Measurements from ENCODE around the gene IL27RA. TPM values are rescaled to one million over a fixed set of nuclear protein-coding genes. Genes with fewer than 3 reads are reported as not detected.
A peak's percentile ranks its signal among the peaks of the same experiment; 100 is the strongest.

Gene IL27RA
- total RNA-seq, 2 donors from 2014 or later = 3.5 to 3.7 TPM

GRCh38 chr19:14061751-14062557 is 30.4 kb downstream of the IL27RA start, which contains the start of gene PALM3:
PALM3 (minus strand) TSS chr19:14062076; CDS start chr19:14061980, 96 bp downstream.
- H3K4me1 ChIP-seq = peaks cover 0 to 14% of the 10 kb centered on the region in 2 donors
- H3K27me3 ChIP-seq = no peaks in the 10 kb centered on the region
- no peaks in the 10 kb centered on the region for H3K36me3 ChIP-seq
- H3K9me3 ChIP-seq = no peaks in the 10 kb centered on the region
- no peak for DNase-seq (ENCODE audit: low spot score)
- TF ChIP-seq, protein P1, sequence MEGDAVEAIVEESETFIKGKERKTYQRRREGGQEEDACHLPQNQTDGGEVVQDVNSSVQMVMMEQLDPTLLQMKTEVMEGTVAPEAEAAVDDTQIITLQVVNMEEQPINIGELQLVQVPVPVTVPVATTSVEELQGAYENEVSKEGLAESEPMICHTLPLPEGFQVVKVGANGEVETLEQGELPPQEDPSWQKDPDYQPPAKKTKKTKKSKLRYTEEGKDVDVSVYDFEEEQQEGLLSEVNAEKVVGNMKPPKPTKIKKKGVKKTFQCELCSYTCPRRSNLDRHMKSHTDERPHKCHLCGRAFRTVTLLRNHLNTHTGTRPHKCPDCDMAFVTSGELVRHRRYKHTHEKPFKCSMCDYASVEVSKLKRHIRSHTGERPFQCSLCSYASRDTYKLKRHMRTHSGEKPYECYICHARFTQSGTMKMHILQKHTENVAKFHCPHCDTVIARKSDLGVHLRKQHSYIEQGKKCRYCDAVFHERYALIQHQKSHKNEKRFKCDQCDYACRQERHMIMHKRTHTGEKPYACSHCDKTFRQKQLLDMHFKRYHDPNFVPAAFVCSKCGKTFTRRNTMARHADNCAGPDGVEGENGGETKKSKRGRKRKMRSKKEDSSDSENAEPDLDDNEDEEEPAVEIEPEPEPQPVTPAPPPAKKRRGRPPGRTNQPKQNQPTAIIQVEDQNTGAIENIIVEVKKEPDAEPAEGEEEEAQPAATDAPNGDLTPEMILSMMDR (IDR thresholded peaks at IDR 0.05) = no peak
- H3K4me3 ChIP-seq = no peak within 1 kb of the TSS
- no peak within 1 kb of the TSS for H3K27ac ChIP-seq

GRCh38 chr19:14062558-14062855 is 30.9 kb downstream of the IL27RA start:
- Histone ChIP-seq H3K27ac (no peak overlapping the region), H3K27me3 (no peaks in the 10 kb centered on the region), H3K9me3 (no peaks in the 10 kb centered on the region), H3K4me3 (no peak overlapping the region), H3K4me1 (peaks cover 0 to 10% of the 10 kb centered on the region in 2 donors), H3K36me3 (no peaks in the 10 kb centered on the region)
- TF ChIP-seq, protein P1 (IDR thresholded peaks at IDR 0.05) = no peak
- no peak for DNase-seq (ENCODE audit: low spot score)

DNA sequence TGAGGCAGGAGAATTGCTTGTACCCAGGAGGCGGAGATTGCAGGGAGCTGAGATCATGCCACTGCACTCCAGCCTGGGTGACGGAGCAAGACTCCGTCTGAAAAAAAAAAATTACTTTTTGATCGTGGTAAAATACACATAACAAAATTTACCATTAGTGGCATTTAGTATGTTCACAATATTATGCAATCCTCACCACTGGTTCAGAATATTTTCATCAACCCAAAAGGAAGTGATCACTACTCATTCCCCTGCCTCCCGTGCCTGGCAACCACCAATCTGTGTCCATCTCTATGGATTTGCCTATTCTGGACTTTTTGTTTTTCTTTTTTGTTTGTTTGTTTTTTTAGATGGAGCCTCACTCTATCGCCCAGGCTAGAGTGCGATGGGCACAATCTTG is 31.5 kb downstream of the IL27RA start:
- no peaks in the 10 kb centered on the region for H3K27me3 ChIP-seq
- no peak for DNase-seq (ENCODE audit: low spot score)
- TF ChIP-seq, protein P1 (IDR thresholded peaks at IDR 0.05) = no peak
- H3K4me1 ChIP-seq = peaks cover 0 to 4% of the 10 kb centered on the region in 2 donors
- no peaks in the 10 kb centered on the region for H3K9me3 ChIP-seq
- no peak overlapping the region for H3K4me3 ChIP-seq
- H3K27ac ChIP-seq = no peak overlapping the region
- no peaks in the 10 kb centered on the region for H3K36me3 ChIP-seq

- no peak overlapping the region for H3K27ac ChIP-seq
- TF ChIP-seq, protein P1 (IDR thresholded peaks at IDR 0.05) = no peak
- no peak overlapping the region for H3K4me3 ChIP-seq
- no peaks in the 10 kb centered on the region for H3K4me1 ChIP-seq
- H3K36me3 ChIP-seq = no peaks in the 10 kb centered on the region
- H3K9me3 ChIP-seq = no peaks in the 10 kb centered on the region
- no peak for DNase-seq (ENCODE audit: low spot score)
- no peaks in the 10 kb centered on the region for H3K27me3 ChIP-seq
Observed at GRCh38 chr19:14066134-14066533, 34.6 kb downstream of the IL27RA start.

DNA sequence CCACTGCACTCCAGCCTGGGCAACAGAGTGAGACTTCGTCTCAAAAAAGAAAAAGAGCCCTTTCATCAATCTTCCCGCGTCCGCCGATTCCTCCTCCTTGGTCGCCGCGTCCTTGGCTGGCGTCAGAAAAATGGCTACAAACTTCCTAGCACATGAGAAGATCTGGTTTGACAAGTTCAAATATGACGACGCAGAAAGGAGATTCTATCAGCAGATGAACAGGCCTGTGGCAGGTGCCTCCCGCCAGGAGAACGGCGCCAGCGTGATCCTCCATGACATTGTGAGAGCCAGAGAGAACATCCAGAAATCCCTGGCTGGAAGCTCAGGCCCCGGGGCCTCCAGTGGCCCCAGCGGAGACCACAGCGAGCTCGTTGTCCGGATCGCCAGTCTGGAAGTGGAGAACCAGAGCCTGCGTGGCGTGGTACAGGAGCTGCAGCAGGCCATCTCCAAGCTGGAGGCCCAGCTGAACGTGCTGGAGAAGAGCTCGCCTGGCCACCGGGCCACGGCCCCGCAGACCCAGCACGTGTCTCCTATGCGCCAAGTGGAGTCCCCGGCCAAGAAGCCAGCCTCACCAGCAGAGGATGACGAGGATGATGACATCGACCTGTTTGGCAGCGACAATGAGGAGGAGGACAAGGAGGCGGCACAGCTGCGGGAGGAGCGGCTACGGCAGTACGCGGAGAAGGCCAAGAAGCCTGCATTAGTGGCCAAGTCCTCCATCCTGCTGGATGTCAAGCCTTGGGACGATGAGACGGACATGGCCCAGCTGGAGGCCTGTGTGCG is 38.9 kb downstream of the IL27RA start:
- peak; percentile 61 for DNase-seq (ENCODE audit: low spot score)
- TF ChIP-seq, protein P1 (IDR thresholded peaks at IDR 0.05) = no peak
- H3K4me3 ChIP-seq = no peak overlapping the region

More for the DNA sequence above, 38.9 kb downstream of the IL27RA start:
- Histone ChIP-seq H3K4me1 (peaks cover 0 to 34% of the 10 kb centered on the region in 2 donors), H3K27ac (no peak overlapping the region), H3K27me3 (no peaks in the 10 kb centered on the region), H3K36me3 (no peaks in the 10 kb centered on the region), H3K9me3 (no peaks in the 10 kb centered on the region)

Measured in right atrium auricular region (tissue), 2 donors.